K562 (cell line): ENCODE measurements around the gene EIF4G2.

Experiments
- ELF1 ChIP-seq: fragments of 200-800 bp; sonication (Bioruptor generic); IDR thresholded peaks from 2 replicates; pipeline ENCODE4 v1.6.1; 2016; ENCODE audit warnings: missing genetic modification characterization, missing compliant biosample characterization
- ZNF140 ChIP-seq: fragments of 250-450 bp; sonication (Bioruptor Pico); IDR thresholded peaks from 2 replicates; pipeline ENCODE4 v1.8.0; 2021; ENCODE audit warnings: moderate library complexity, mild to moderate bottlenecking, inconsistent platforms

- no peak for TF ChIP-seq ELF1 (tag)
- TF ChIP-seq ZNF140 (CRISPR knock-in tag): no peak
Measured at GRCh38 chr11:10796191-10796590, 12.5 kb downstream of the EIF4G2 start.
